ENCODE measurements around the gene PLCL2. TPM values are rescaled to one million over a fixed set of nuclear protein-coding genes. Genes with fewer than 3 reads are reported as not detected.

PLCL2 gene
- total RNA-seq, 1 experiment from 2014 or later = 0.07 TPM

DNA sequence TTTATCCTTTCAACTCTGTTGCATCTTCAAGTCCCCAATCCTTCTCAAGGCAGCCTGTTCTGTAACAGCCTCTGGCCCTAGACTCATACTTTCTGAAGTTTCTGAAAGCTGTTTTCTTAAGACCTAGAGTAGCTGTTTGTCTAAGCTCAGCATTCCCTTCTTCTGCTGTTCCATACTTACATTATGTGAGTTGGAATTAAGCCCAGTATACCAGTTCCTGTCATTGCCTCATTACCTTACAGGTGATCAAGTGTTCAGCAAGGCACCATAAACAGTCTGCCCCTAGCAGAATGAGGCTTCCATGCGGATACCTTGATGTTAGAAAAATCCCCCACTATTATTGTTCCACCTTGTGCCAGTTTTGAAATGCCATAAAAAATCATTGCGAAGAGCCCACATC is 180.6 kb downstream of the PLCL2 start:
- no peak for DNase-seq
- POLR2A ChIA-PET = no interaction called here
- CTCF ChIA-PET = no interaction called here
- Histone ChIP-seq H3K9me3 (no peaks in the 10 kb centered on the region), H3K4me3 (ENCODE audit: low read depth, low read length) (no peak overlapping the region), H3K36me3 (ENCODE audit: control insufficient read depth, insufficient read depth, low read length) (no peaks in the 10 kb centered on the region), H3K4me1 (no peaks in the 10 kb centered on the region), H3K27me3 (replicated peaks; ENCODE audit: control insufficient read depth, insufficient read depth, low read length) (no peaks in the 10 kb centered on the region; the same call in 1 of the 2 replicates)
- Mint-ChIP-seq H3K4me3 (ENCODE audit: unreplicated experiment) (no peak overlapping the region), H3K9me3 (ENCODE audit: unreplicated experiment) (no peaks in the 10 kb centered on the region), H3K27ac (ENCODE audit: unreplicated experiment) (no peak overlapping the region), H3K4me1 (ENCODE audit: low read depth, unreplicated experiment) (no peaks in the 10 kb centered on the region), H3K27me3 (ENCODE audit: insufficient read depth, unreplicated experiment) (peaks cover 22% of the 10 kb centered on the region), H3K36me3 (ENCODE audit: insufficient read depth, unreplicated experiment) (no peaks in the 10 kb centered on the region)
- BruUV-seq (replicated peaks) = no TSS peak
- intact Hi-C loops (cut with micrococcal nuclease; ENCODE audit: unreplicated experiment) = no loop called here
- TF ChIP-seq CTCF (IDR thresholded peaks at IDR 0.05; ENCODE audit: insufficient read depth in 1 of 2, low read depth in 1 of 2, low read length in 1 of 2, severe bottlenecking in 1 of 2, unreplicated experiment in 1 of 2) = no peak

DNA sequence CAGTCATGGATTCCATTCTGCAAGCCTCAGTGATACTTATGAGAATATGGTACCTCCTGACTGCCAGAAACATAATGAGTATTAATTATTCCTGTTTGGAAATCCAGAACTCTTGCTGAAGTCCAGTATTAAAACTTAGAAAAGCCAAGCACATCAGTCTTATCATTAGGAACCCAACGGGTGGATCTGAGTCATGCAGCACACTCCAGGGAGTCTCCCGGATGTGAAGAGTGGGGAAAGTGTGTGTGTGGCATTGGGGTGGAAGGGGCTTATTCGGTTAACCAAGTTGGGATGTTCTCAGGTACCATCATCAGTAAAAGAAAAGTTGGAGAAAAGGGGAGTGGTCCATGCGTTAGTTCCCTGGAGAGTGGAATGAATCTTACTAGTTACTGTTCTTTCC is 181.1 kb downstream of the PLCL2 start:
- H3K4me3 Mint-ChIP-seq (ENCODE audit: unreplicated experiment) = no peak overlapping the region
- H3K27me3 Mint-ChIP-seq (ENCODE audit: insufficient read depth, unreplicated experiment) = peaks cover 22% of the 10 kb centered on the region
- intact Hi-C loops (cut with micrococcal nuclease; ENCODE audit: unreplicated experiment) = no loop called here
- BruUV-seq (replicated peaks) = no TSS peak
- no peaks in the 10 kb centered on the region for H3K9me3 Mint-ChIP-seq (ENCODE audit: unreplicated experiment)
- Histone ChIP-seq H3K27me3 (replicated peaks; ENCODE audit: control insufficient read depth, insufficient read depth, low read length) (no peaks in the 10 kb centered on the region; the same call in 1 of the 2 replicates), H3K4me1 (no peaks in the 10 kb centered on the region), H3K36me3 (ENCODE audit: control insufficient read depth, insufficient read depth, low read length) (no peaks in the 10 kb centered on the region), H3K9me3 (no peaks in the 10 kb centered on the region), H3K4me3 (ENCODE audit: low read depth, low read length) (no peak overlapping the region)
- no peak overlapping the region for H3K27ac Mint-ChIP-seq (ENCODE audit: unreplicated experiment)
- POLR2A ChIA-PET = no interaction called here
- no peak for TF ChIP-seq CTCF (IDR thresholded peaks at IDR 0.05; ENCODE audit: insufficient read depth in 1 of 2, low read depth in 1 of 2, low read length in 1 of 2, severe bottlenecking in 1 of 2, unreplicated experiment in 1 of 2)
- no peaks in the 10 kb centered on the region for H3K36me3 Mint-ChIP-seq (ENCODE audit: insufficient read depth, unreplicated experiment)
- no peak for DNase-seq
- no peaks in the 10 kb centered on the region for H3K4me1 Mint-ChIP-seq (ENCODE audit: low read depth, unreplicated experiment)
- CTCF ChIA-PET = no interaction called here

DNA sequence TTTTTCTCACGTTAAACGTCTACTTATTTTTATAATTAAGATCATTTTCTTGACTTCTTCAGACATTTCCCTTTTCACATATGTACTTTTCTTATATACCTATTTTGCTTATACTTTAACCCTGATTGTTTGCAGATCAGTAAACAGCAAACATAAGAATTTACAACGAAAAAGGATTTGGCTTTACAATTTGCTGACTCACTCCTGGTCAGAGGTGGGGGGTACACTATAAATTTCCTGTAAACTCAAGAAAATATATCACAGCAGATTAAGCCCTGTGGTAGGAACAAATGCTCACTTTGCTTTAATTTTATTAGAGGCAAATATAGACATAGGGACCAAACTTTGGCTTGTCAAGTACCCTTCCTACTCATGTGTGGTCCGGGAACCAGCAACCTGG is 185.0 kb downstream of the PLCL2 start:
- H3K36me3 ChIP-seq (ENCODE audit: control insufficient read depth, insufficient read depth, low read length) = no peaks in the 10 kb centered on the region
- no peak overlapping the region for H3K4me3 Mint-ChIP-seq (ENCODE audit: unreplicated experiment)
- ChIA-PET POLR2A (no interaction called here), CTCF (no interaction called here)
- no TSS peak for BruUV-seq (replicated peaks)
- intact Hi-C loops (cut with micrococcal nuclease; ENCODE audit: unreplicated experiment) = no loop called here
- DNase-seq = no peak
- H3K9me3 Mint-ChIP-seq (ENCODE audit: unreplicated experiment) = no peaks in the 10 kb centered on the region
- peaks cover 12% of the 10 kb centered on the region for H3K27me3 Mint-ChIP-seq (ENCODE audit: insufficient read depth, unreplicated experiment)
- no peaks in the 10 kb centered on the region for H3K4me1 ChIP-seq
- H3K9me3 ChIP-seq = no peaks in the 10 kb centered on the region
- no peak for TF ChIP-seq CTCF (IDR thresholded peaks at IDR 0.05; ENCODE audit: insufficient read depth in 1 of 2, low read depth in 1 of 2, low read length in 1 of 2, severe bottlenecking in 1 of 2, unreplicated experiment in 1 of 2)
- H3K4me3 ChIP-seq (ENCODE audit: low read depth, low read length) = no peak overlapping the region
- no peaks in the 10 kb centered on the region for H3K27me3 ChIP-seq (replicated peaks; ENCODE audit: control insufficient read depth, insufficient read depth, low read length)
- H3K4me1 Mint-ChIP-seq (ENCODE audit: low read depth, unreplicated experiment) = no peaks in the 10 kb centered on the region
- H3K36me3 Mint-ChIP-seq (ENCODE audit: insufficient read depth, unreplicated experiment) = no peaks in the 10 kb centered on the region
- no peak overlapping the region for H3K27ac Mint-ChIP-seq (ENCODE audit: unreplicated experiment)
